Panc1 (cell line): ENCODE measurements around the gene SUSD4. TPM values are rescaled to one million over a fixed set of nuclear protein-coding genes. Genes with fewer than 3 reads are reported as not detected.

Experiments used
- ATAC-seq: fragments of 200-7000 bp; cut with Tn5 transposase; 2 replicates; pipeline ENCODE4 v1.9.1; 2020; ENCODE audit warnings: mild to moderate bottlenecking, moderate library complexity
- BruUV-seq: library from RNA; stranded (reverse); fragments of 400-500 nt; replicated peaks from 2 replicates; lab custom pipeline; 2021; lab: Mats Ljungman, UMichigan
- CTCF ChIA-PET: fragments of 300-600 bp; sonication (Branson Sonifier 250); formaldehyde crosslinking; loops from one replicate; lab custom pipeline; 2022; ENCODE audit warnings: antibody characterized with exemption; lab: Charles Lee
- POLR2A ChIA-PET: fragments of 300-600 bp; sonication (Branson Sonifier 250); formaldehyde crosslinking; loops from one replicate; lab custom pipeline; 2022; ENCODE audit warnings: antibody characterized with exemption; lab: Charles Lee
- DNase-seq: peaks from one replicate; pipeline ENCODE4 v3.0.0-alpha.2; 2010; ENCODE audit warnings: low read depth, low spot score
- H3K27ac ChIP-seq: 2 replicates; pipeline ENCODE4 v1.5.1; 2011; ENCODE audit warnings: mild to moderate bottlenecking, low read length, inconsistent platforms
- H3K27me3 ChIP-seq: fragments of 200-500 bp; sonication (Bioruptor generic); 2 replicates; pipeline ENCODE4 v1.6.0; 2014; ENCODE audit warnings: low read length, inconsistent platforms; ENCODE audit not compliant: control insufficient read depth, insufficient read depth
- H3K36me3 ChIP-seq: fragments of 200-500 bp; sonication (Bioruptor generic); 2 replicates; pipeline ENCODE4 v1.5.1; 2014; ENCODE audit warnings: inconsistent platforms, mild to moderate bottlenecking, low read length, moderate library complexity; ENCODE audit not compliant: control insufficient read depth, insufficient read depth
- H3K4me1 ChIP-seq: 2 replicates; pipeline ENCODE4 v1.5.1; 2011; ENCODE audit warnings: inconsistent platforms, mild to moderate bottlenecking, low read length, moderate library complexity; ENCODE audit not compliant: control insufficient read depth, insufficient read depth
- H3K4me3 ChIP-seq, 2 experiments: 2 replicates each; pipeline ENCODE4 v1.5.1; 2011 to 2012; ENCODE audit warnings: low read depth in 2 of 2, low read length in 2 of 2, mild to moderate bottlenecking in 2 of 2, inconsistent platforms in 1 of 2, moderate library complexity in 1 of 2
- H3K9me3 ChIP-seq: fragments of 200-500 bp; sonication (Bioruptor generic); 2 replicates; pipeline ENCODE4 v1.5.1; 2014; ENCODE audit warnings: low read depth, mild to moderate bottlenecking, inconsistent platforms, low read length, moderate library complexity; ENCODE audit not compliant: control insufficient read depth, insufficient read depth
- CTCF ChIP-seq: fragments of 450-650 bp; IDR thresholded peaks from 2 replicates; pipeline ENCODE4 v1.5.1; 2017; ENCODE audit warnings: mild to moderate bottlenecking
- POLR2AphosphoS5 ChIP-seq: IDR thresholded peaks from 2 replicates; pipeline ENCODE4 v1.6.1; 2012; ENCODE audit warnings: mild to moderate bottlenecking, low read depth, low read length, moderate library complexity
- REST ChIP-seq, 2 experiments: IDR thresholded peaks; 2 replicates each; pipeline ENCODE4 v1.6.1; 2011 to 2012; ENCODE audit warnings: low read depth in 2 of 2, control low read depth in 1 of 2, low read length in 1 of 2, mild to moderate bottlenecking in 1 of 2, moderate library complexity in 1 of 2; ENCODE audit not compliant: insufficient read depth in 1 of 2
- SIN3A ChIP-seq: IDR thresholded peaks from 2 replicates; pipeline ENCODE4 v1.6.1; 2012; ENCODE audit warnings: low read depth, mild to moderate bottlenecking, low read length, moderate library complexity, borderline replicate concordance; ENCODE audit not compliant: insufficient read depth
- TCF7L2 ChIP-seq: IDR thresholded peaks from 2 replicates; pipeline ENCODE4 v1.6.1; 2011; ENCODE audit warnings: mild to moderate bottlenecking, low read depth, low read length, inconsistent platforms
- in situ Hi-C: cut with HindIII; loops from 2 replicates; pipeline ENCODE4 v1.10.0; 2016; ENCODE audit warnings: low sequenced_read_pairs, low pct_unique_long_range_greater_than_20kb
- intact Hi-C: fragments of 100-400 bp; cut with micrococcal nuclease; formaldehyde crosslinking; loops from one replicate; pipeline ENCODE4 v1.10.0; 2022; ENCODE audit not compliant: unreplicated experiment
- total RNA-seq: library from RNA; stranded (reverse); gene quantifications from one replicate; pipeline ENCODE4 v1.2.1, GENCODE V29; 2021; ENCODE audit not compliant: unreplicated experiment

SUSD4 gene
- total RNA-seq, 1 experiment from 2014 or later: 0.28 TPM

- ATAC-seq (no peak), DNase-seq (no peak)
- Histone ChIP-seq H3K27ac (no peak overlapping the region), H3K9me3 (no peaks in the 10 kb centered on the region), H3K36me3 (no peaks in the 10 kb centered on the region), H3K27me3 (peaks cover 17% of the 10 kb centered on the region), H3K4me3 (no peak overlapping the region), H3K4me1 (no peaks in the 10 kb centered on the region)
- CTCF ChIA-PET: no interaction called here
- BruUV-seq: no TSS peak
- in situ Hi-C loops (no loop called here), intact Hi-C loops (no loop called here)
- POLR2A ChIA-PET: no interaction called here
- TF ChIP-seq REST (IDR thresholded peaks at IDR 0.05; ENCODE audit: insufficient read depth in 1 of 2, low read depth in 2 of 2, low read length in 1 of 2) (no peak), SIN3A (no peak), CTCF (no peak), POLR2AphosphoS5 (no peak)
These were observed 95.0 kb downstream of the SUSD4 start for GRCh38 chr1:223269006-223269405.

GRCh38 chr1:223266632-223267172, 97.3 kb downstream of the SUSD4 start:
- intact Hi-C loops (no loop called here), in situ Hi-C loops (no loop called here)
- Histone ChIP-seq H3K36me3 (no peaks in the 10 kb centered on the region), H3K4me3 (no peak overlapping the region), H3K27ac (no peak overlapping the region), H3K9me3 (no peaks in the 10 kb centered on the region), H3K4me1 (no peaks in the 10 kb centered on the region), H3K27me3 (peaks cover 23% of the 10 kb centered on the region)
- DNase-seq (no peak), ATAC-seq (no peak)
- ChIA-PET CTCF (no interaction called here), POLR2A (no interaction called here)
- no TSS peak for BruUV-seq
- TF ChIP-seq POLR2AphosphoS5 (no peak), TCF7L2 (no peak), SIN3A (no peak), CTCF (no peak), REST (IDR thresholded peaks at IDR 0.05; ENCODE audit: insufficient read depth in 1 of 2, low read depth in 2 of 2, low read length in 1 of 2) (no peak)
